COLO668 (cell line): ENCODE measurements around the gene FRMPD2.
"Not testable (repeated sequence)": the region's sequence is repeated elsewhere in the genome, so short reads cannot be mapped to it uniquely, and the experiment has no call there.

Experiments used
- DNase-seq: peaks from one replicate; lab custom pipeline; 2025; ENCODE audit not compliant: unreplicated experiment; lab: John Stamatoyannopoulos, UW

Gene FRMPD2

GRCh38 chr10:48236199-48236621, 38.3 kb downstream of the FRMPD2 start:
- no peak for DNase-seq

GRCh38 chr10:48235501-48235900, 39.0 kb downstream of the FRMPD2 start:
- no peak for DNase-seq

GRCh38 chr10:48234787-48235186, 39.7 kb downstream of the FRMPD2 start:
- DNase-seq = no peak

- no peak for DNase-seq
These were observed 40.2 kb downstream of the FRMPD2 start for GRCh38 chr10:48234295-48234694.

GRCh38 chr10:48233559-48234005, 40.9 kb downstream of the FRMPD2 start:
- no peak for DNase-seq

GRCh38 chr10:48232717-48233447, 41.6 kb downstream of the FRMPD2 start:
- no peak for DNase-seq

- DNase-seq = no peak
These were observed 42.7 kb downstream of the FRMPD2 start for GRCh38 chr10:48231699-48232315.

- DNase-seq = no peak
These were observed 43.3 kb downstream of the FRMPD2 start for GRCh38 chr10:48231178-48231577.

- no peak for DNase-seq
These were observed 47.3 kb downstream of the FRMPD2 start for GRCh38 chr10:48227213-48227612.

- no peak for DNase-seq
These were observed 49.4 kb downstream of the FRMPD2 start for GRCh38 chr10:48224979-48225560.

GRCh38 chr10:48224296-48224695, 50.2 kb downstream of the FRMPD2 start:
- DNase-seq = peak; percentile 7

- DNase-seq = no peak
These were observed 52.7 kb downstream of the FRMPD2 start for GRCh38 chr10:48221814-48222213.

GRCh38 chr10:48221031-48221430, 53.5 kb downstream of the FRMPD2 start:
- DNase-seq = not testable (repeated sequence)

- DNase-seq = no peak
These were observed 55.3 kb downstream of the FRMPD2 start for GRCh38 chr10:48219194-48219593.

GRCh38 chr10:48216744-48217143, 57.8 kb downstream of the FRMPD2 start:
- no peak for DNase-seq

GRCh38 chr10:48216204-48216505, 58.3 kb downstream of the FRMPD2 start:
- DNase-seq = no peak

- DNase-seq = peak; percentile 69
These were observed 58.9 kb downstream of the FRMPD2 start for GRCh38 chr10:48215486-48216203.

GRCh38 chr10:48214716-48215485, 59.6 kb downstream of the FRMPD2 start:
- DNase-seq = no peak

GRCh38 chr10:48213047-48213446, 61.4 kb downstream of the FRMPD2 start:
- DNase-seq = no peak

- DNase-seq = no peak
These were observed 62.7 kb downstream of the FRMPD2 start for GRCh38 chr10:48211777-48212176.

- DNase-seq = no peak
These were observed 63.5 kb downstream of the FRMPD2 start for GRCh38 chr10:48210966-48211365.
